HG03159 (cell line): Measurements from ENCODE around the gene TMEM222.
"Not testable (repeated sequence)": the region's sequence is repeated elsewhere in the genome, so short reads cannot be mapped to it uniquely, and the experiment has no call there.

ENCODE experiments used
- ATAC-seq: cut with Tn5 transposase; IDR thresholded peaks from one replicate; pipeline ENCODE4 v1.9.1; 2021; ENCODE audit warnings: mild to moderate bottlenecking, moderate library complexity; ENCODE audit not compliant: unreplicated experiment

The TMEM222 gene, protein sequence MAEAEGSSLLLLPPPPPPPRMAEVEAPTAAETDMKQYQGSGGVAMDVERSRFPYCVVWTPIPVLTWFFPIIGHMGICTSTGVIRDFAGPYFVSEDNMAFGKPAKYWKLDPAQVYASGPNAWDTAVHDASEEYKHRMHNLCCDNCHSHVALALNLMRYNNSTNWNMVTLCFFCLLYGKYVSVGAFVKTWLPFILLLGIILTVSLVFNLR

DNA sequence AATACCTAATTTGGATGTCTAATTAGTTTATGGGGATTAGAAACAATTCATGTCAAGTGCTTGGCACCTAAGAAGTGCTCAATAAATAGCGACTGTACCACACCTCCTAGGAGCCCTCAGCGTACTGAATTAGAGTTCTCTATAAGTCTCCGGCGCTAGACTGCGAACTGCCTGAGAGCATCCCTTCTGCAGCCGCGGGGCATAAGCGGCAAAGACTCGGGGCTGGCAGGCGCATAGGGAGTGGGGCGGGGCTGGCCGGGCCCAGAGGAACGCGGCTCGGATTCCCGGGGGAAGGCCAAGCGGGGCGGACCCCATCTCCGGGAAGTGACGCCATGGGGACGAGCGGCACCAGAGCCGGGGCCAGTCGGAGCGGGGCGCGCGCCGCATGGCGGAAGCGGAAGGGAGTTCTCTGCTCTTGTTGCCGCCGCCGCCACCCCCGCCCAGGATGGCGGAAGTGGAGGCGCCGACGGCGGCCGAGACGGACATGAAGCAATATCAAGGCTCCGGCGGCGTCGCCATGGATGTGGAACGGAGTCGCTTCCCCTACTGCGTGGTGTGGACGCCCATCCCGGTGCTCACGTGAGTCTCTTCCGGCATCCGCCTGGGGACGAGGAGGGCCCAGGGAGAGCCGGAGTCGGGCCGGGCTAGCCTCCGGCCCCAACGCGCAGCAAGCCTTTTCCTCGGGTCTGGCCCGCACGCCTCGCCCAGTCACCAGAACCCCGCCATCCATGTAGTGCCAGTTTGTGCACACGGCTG, at the start of gene TMEM222:
TMEM222 (plus strand) TSS at position 351 of the 756 bp plus-strand sequence; CDS start at position 386, 35 bp downstream.
- peak; percentile 93 for ATAC-seq

DNA sequence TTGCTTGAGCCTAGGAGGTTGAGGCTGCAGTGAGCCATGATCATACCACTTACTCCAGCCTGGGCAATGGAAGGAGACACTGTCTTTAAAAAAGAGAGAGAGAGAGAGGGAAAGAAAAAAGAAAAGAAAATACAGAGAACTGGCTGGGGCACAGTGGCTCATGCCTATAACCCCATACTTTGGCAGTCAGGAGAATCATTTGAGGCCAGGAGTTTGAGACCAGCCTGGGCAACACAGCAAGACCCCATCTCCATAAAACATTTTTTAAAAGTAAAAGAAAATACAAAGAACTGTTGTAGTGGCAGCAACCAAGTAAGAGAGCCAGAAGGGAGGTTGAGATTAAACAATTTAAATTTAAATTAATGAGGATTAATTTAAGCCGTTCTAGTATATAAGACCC, 47.8 kb upstream of the TMEM222 start:
- ATAC-seq: no peak

DNA sequence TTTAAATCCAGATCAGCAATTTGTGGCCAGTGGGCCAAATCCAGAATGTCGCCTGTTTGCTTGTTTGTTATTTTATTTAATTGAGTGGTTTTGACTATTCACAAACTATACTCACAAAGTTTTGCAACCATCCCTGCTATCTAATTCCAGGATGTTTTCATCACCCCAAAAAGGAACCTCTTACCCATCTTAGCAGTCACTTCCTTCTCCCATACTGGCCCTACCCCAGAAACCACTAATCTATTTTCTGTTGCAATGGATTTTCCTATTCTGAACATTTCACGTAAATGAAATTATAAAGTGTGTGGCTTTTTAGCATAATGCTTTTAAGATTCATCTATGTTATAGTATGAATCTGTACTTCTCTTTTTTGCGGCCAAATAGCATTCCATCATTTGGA, 46.3 kb upstream of the TMEM222 start:
- no peak for ATAC-seq

DNA sequence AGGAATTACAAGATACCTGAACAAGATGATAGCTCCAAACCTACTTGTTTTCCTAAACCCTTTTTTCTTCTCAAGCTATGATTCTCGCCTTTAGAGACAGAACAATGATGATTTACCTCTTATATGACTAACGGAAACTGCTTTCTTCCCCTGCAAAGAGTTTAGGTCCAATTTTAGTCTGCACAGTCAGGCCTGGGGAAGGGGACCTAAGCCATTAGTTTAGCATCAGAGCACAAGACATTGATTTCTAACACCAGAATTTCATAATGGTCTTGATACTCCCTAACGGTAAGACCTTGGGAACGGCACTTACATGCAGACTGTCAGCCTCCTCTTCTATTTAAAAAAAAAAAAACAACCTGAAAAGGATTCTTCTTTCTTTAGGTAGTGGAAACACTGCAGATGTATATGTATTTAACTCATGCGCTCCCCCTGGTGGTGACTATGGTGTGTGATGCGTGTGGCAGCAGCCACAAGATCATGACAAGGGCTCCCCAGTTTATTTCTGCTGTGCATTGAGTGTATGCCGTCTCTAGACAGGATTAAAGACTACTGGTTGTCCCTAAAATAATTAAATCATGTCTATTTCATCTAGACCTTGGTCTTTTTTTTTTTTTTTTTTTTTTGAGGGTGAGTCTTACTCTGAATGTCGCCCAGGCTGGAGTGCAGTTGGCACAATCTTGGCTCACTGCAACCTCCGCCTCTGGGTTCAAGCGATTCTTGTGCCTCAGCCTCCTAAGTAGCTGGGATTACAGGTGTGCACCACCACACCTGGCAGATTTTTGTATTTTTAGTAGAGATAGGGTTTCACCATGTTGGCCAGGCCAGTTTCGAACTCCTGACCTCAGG, 37.3 kb upstream of the TMEM222 start:
- ATAC-seq: no peak

DNA sequence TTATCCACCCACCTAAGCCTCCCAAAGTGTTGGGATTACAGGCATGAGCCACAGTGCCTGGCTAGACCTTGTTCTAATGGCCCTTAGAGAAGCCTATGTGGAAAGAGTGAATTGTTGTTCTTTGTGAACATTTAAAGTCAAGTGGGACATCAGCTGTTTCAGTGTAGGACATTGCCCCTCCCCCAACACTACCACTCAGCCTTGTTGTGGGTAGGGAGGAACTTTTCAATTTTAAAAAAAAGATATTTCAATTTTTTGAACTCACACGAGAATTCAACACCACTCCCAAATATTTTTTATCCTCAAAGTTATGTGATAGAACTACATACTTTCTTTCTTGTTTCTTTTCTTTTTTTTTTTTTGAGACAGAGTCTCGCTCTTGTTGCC, 36.7 kb upstream of the TMEM222 start:
- ATAC-seq: no peak

DNA sequence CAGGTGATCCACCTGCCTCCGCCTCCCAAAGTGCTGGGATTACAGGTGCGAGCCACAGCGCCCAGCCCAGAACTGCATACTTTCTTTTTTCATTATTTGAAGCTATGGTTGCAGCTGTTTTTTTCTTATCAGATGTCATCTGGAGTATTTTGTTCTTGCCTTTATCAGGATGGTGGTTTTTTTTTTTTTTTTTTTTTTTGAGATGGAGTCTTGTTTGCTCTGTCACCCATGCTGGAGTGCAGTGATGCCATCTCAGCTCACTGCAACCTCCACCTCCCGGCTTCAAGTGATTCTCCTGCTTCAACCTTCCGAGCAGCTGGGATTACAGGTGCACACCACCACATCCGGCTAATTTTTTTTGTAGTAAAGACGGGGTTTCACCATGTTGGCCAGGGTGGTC, 36.1 kb upstream of the TMEM222 start:
- ATAC-seq: not testable (repeated sequence)

DNA sequence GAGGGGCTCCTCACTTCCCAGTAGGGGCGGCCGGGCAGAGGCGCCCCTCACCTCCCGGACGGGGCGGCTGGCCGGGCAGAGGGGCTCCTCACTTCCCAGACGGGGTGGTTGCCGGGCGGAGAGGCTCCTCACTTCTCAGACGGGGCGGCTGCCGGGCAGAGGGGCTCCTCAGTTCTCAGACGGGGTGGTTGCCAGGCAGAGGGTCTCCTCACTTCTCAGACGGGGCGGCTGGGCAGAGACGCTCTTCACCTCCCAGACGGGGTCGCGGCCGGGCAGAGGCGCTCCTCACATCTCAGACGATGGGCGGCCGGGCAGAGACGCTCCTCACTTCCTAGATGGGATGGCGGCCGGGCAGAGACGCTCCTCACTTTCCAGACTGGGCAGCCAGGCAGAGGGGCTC, 32.8 kb upstream of the TMEM222 start:
- not testable (repeated sequence) for ATAC-seq

DNA sequence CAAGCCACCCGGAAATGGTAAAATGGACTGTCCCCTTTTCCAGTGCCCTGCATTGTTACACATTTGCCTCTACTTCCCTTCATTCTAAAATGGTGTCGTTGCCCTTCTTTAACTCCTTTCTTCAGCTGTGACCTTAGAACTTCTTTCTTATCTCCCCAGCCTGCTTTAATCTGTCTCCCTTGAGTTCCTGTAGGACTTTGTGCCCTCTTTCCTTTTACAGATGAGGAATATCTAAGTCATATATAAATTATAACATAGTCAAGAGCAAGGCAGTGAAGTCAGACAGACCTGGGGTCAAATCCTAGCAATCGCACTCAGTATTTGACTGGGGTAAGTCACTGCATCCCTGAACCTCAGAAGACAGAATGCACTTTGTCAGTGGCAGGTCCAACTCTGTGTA, 31.4 kb upstream of the TMEM222 start:
- no peak for ATAC-seq

DNA sequence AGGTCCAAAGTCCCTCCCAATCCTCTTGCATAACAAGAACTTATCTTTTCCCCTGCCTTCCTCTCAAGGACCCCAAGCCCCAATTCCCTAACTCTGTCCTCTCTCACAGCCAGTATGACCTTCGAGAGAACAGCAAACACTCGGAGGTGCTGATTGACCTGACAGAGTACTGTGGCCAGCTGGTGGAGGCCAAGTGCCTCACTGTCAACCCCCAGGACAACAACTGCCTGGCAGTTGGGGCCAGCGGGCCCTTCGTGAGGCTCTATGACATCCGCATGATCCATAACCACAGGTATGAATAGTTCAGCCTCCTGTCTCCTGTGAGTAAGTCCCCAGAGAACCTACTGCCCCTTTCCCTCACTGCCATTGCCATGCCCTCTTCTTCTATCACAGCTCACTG, 29.9 kb upstream of the TMEM222 start:
- no peak for ATAC-seq

DNA sequence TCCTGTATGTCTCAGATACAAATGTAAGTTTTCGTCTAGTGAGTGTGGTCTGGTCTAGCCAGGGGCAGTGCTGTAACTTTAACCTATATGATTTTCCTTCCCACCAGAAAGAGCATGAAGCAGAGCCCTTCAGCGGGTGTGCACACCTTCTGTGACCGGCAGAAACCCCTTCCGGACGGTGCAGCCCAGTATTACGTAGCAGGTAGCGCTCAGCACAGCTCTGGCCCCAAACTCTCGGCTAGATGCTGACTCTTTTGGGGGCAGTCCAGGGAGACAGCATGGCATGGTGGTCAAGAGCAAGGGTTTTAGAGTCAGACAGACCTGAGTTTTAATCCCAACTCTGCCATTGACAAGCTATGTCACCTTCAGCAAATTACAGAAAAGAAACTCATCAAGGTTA, 28.0 kb upstream of the TMEM222 start:
- ATAC-seq: no peak

DNA sequence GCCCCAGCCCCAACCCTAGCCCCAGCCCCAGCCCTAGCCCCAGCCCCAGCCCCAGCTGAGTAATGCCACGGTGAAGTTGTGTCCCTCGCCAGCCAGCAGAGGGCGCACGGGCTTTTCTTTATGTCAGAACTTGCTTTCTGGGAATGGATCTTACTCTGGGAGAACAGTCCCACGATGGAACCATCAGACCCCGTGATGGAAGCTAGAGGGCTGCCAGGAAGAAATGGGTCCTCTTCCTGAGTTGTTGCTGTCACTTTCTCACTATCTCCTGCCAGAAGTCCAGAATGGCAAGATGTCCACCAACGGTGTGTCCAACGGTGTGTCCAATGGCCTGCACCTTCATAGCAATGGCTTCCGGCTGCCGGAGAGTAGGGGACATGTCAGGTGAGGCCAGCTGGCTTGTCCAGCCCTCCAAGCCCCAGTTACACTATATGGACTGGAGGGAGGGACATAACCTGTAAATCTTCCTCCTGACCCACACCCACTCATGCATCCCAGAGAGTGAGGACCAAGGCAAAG, 25.1 kb upstream of the TMEM222 start:
- ATAC-seq: no peak

DNA sequence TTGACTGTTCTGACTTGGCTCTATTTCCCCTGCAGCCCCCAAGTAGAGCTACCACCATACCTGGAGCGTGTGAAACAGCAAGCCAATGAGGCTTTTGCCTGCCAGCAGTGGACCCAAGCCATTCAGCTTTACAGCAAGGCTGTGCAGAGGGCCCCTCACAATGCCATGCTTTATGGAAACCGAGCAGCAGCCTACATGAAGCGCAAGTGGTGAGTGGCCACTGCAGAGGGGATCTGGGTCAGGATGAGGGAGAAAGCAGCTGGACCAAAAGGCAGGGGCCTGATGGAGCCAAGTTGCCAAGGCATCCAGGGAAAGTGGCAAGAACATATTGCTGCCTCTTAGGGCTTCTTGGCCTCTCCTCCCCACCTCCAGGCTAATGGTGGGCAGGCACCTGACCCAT, 24.1 kb upstream of the TMEM222 start:
- no peak for ATAC-seq

DNA sequence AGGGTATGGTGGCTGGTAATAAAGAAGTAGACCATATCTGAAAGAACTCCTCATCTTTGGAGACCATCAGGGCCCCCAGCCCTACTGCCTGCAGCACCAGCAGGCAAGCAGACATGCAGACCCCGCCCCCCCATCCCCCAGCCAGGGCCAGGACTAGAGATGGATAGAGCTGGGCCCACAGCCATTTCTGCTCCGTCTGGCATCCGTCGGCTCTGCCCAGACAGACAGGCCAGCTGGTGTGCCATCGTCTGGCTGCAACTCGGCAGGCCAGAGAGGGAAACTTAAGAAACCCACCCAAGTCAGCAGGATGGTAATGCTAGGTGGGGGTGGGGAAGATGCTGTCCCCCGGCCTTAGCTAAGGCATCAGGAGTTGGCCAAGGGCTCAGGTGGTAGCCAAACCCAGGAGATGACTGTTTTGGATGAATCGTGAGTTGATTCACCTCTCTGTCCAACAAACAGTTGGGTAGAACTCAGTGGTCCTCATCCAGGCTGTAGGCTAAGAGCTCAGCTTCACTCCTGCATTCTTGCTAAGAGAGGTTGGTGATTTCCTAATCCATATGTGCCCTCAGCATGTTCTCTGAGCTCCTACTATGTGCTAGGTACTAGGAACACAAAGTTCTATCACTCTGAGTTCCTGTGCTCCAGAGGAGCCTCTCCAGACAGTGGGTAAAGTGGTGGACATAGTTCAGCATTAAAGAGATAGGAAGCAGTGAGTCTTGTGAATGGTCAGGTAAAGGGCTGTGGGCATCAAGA, 23.2 kb upstream of the TMEM222 start:
- ATAC-seq: no peak

DNA sequence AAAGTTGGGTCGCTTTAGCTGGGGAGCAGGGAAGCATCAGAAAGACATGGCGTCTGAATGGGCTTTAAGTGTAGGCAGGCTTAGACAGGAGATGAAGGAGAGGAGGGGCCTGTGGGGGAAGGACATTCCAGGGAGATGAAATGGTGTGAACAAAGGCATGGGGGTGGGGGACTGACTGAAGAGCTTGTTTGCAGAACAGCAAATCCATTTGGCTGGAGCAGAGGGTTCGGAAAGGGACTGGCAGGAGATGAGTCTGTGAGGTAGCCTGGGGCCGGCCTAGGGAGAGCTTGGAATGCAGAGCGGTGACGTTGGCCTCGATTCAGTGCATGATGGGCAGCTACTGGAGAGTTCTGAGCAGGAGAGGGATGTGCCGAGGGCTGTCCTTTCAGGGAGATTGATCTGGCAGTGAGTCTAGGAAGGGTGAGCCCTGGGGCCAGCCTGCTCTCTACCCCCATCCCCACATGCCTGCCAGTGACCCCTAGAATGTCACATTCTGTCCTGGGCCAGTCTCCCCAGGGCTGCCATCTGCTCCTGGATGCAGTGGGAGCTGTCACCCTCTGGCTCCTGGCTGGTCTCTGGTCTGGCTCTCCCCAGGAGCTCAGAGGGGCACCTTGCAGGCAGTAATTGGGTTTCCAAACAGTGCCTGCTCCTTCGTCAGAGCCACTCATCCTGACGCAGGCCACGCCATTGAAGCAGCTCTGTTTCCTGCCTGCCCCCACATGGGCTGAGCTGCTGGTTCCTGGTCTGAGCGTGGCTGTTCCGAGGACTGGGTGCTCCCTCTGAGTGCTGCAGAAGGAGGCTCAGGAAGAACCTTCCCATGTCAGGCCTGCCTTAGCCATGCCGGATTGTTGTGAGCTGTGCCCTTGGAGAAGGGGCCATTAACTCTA, 22.3 kb upstream of the TMEM222 start:
- ATAC-seq: no peak

DNA sequence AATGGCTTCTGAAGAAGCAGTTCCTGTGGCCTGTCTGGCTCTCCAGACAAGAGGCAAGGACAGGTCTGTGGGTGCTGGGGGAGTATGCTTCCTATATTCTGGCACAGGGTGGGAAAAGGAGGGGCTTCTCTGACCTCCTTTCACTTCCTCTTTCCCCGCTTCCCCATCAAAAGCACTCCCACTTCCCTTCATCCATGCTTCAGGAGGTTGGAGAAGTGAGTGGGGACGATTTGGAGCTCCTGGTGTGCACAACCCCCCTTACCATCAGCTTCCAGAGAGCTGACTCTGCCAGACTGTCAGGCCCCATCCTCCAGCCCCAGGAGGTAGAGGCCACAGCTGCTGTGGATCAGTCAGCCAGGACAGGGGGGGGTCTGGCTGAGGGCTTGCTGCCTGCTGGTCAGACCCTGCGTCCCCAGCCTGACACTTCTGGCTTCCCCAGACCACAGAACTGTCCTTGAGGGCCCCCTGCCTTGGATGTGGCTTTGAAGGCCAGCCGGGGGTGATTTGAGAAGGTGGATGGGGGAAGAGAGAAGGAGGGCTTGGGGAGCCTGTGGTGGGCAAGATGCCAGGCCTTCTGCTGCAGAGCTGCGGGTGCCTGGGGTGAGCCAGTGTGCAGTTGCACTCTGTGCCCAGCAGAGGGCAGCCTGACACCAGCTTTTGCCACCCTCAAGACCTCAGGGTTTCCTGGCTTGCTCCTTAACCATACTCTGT, 21.5 kb upstream of the TMEM222 start:
- ATAC-seq: peak; percentile 49

DNA sequence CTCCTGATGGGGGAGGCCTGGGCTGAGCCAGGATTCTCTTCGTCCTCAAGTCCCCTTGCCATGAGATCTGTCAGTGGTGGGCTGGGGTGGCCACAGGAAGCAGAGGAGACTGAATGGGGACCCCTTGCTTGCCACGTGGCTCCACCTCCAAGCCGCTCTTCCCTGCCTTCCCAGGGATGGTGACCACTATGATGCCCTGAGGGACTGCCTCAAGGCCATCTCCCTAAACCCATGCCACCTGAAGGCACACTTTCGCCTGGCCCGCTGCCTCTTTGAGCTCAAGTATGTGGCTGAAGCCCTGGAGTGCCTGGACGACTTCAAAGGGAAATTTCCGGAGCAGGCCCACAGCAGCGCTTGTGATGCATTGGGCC, 20.9 kb upstream of the TMEM222 start:
- ATAC-seq: no peak

DNA sequence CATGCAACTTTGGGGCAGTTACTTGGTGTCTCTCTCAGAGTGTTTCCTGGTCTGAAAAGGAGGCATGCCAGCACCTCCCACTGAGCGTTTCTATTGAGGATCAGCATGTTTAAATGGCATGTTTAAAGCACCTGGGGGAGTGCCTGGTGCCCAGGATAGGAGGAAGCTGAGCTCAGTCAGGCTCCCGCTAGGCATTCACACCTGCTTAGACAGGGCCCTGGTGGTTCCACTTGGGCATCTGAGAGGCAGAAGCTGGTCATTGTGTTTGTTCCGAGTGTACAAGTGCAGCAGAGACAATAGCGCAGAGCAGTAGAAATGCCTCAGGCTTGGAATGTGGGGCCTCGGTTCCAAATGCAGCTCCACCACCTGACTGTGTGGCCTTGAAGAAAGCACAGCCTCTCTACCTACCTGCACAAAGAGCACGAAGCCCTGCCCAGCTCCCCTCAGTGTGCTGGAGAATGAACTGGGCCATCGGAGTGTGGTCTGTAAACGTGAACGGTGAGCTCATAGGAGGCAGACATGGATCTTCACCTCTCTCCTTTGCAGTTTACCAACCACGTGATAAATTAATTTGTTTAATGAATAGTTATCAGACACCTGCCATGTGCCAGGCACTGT, 20.3 kb upstream of the TMEM222 start:
- ATAC-seq: no peak

DNA sequence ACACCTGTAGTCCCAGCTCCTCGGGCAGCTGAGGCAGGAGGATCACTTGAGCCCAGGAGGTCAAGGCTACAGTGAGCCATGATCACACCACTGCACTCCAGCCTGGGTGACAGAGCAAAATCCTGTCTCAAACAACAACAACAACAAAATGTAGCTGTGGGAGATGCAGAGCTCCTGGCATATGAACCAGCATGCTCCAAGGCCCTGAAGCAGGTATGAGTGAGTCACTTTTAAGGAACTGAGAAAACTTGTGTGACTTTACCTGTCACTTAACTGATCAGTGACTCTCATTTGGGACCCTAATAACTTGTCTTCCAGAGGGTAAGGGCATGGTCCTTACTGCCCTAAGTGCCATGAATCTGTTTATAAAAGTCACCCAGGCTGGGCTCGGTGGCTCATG, 19.4 kb upstream of the TMEM222 start:
- ATAC-seq: no peak

DNA sequence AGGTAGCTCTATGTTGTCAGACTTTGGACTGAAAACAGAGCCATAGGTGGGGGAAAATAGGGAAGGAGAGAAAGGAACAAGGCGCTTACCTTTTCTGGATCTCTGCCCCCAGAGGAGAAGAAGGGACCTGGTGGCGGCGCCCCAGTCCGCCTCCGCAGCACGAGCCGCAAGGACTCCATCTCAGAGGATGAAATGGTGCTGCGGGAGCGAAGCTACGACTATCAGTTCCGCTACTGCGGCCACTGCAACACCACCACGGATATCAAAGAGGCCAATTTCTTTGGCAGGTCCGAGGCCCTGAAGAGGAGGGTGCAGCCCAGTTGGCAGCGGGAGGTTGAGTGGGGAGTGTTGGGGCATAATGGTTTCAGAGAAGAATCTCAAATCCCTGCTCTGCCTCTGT, 18.5 kb upstream of the TMEM222 start:
- no peak for ATAC-seq
